ENCODE data around the gene CFAP77. TPM values are rescaled to one million over a fixed set of nuclear protein-coding genes. Genes with fewer than 3 reads are reported as not detected.

The CFAP77 gene
- total and polyA plus RNA-seq, 9 of the 15 experiments (the other 6 are each of a cell fraction or from before 2014, with no cell fraction given) = not detected

DNA sequence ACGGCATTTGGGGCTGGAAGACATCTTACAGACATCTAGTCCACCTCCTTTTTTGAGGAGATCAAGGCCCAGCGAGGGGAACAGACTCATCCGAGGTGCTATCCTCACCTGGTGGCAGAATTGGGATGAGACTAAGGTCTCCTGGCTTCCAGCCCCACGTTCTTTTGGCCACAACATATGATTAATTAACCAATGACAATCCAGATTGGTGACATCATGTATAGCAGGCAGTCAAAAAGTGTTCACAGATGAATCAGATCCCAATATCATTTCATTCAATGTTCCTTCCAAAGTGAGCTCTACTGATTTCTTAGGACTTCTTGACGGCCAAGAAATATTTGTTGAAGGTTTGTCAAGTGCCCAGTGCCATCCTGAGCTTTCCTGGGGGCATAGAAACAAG is 3.9 kb downstream of the CFAP77 start:
- POLR2A ChIA-PET = no interaction called here
- no peak overlapping the region for H3K9ac ChIP-seq (ENCODE audit: insufficient read depth in 1 of 2, low read depth in 2 of 2, low read length in 2 of 2)
- H3K36me3 ChIP-seq (ENCODE audit: control insufficient read depth, insufficient read depth, low read length) = no peaks in the 10 kb centered on the region
- ATAC-seq (no peak), FAIRE-seq (no peak), DNase-seq (ENCODE audit: extremely low read depth in 1 of 4, low spot score in 3 of 4) (no peak)
- no peaks in the 10 kb centered on the region for H3K9me1 ChIP-seq (ENCODE audit: control insufficient read depth, insufficient read depth, low read length)
- intact Hi-C loops (cut with micrococcal nuclease) (loop anchor here (10.0 kb wide), 1 partner anchor 551 kb away; no protein-coding TSS in a partner anchor), in situ Hi-C loops (cut with MboI) (loop anchor here (5.0 to 10.0 kb wide), 2 partner anchors 163 to 551 kb away; no protein-coding TSS in a partner anchor)
- H3K27me3 ChIP-seq (ENCODE audit: control insufficient read depth in 2 of 2, insufficient read depth in 2 of 2, low read length in 2 of 2) = peaks cover 34 to 51% of the 10 kb centered on the region in 2 experiments
- BruUV-seq (replicated peaks) = no TSS peak
- no peak overlapping the region for H3K27ac ChIP-seq (ENCODE audit: extremely low read depth, low read depth, low read length)
- no peaks in the 10 kb centered on the region for H3K79me2 ChIP-seq (ENCODE audit: control insufficient read depth, insufficient read depth, low read length)
- peaks cover 3% of the 10 kb centered on the region; the same call in 1 of the 2 replicates for H4K20me1 ChIP-seq (replicated peaks; ENCODE audit: control insufficient read depth, insufficient read depth, low read length)
- no peak overlapping the region for H2AFZ ChIP-seq (ENCODE audit: low read depth, low read length)
- 0% methylated on average over 5 of the region's 5 CpGs for WGBS (ENCODE audit: insufficient coverage, low coverage, missing lambda C conversion rate)
- no peak overlapping the region for H3K4me3 ChIP-seq
- H3K4me2 ChIP-seq (ENCODE audit: insufficient read depth, low read length) = no peak overlapping the region
- H3K4me1 ChIP-seq (replicated peaks in 1 of 2; ENCODE audit: control insufficient read depth in 2 of 2, insufficient read depth in 2 of 2, low read length in 2 of 2) = peaks cover 2 to 17% of the 10 kb centered on the region in 2 experiments; a peak in 3 of 5 replicates
- H3K9me3 ChIP-seq (replicated peaks; ENCODE audit: control insufficient read depth, insufficient read depth, low read depth, low read length) = no peaks in the 10 kb centered on the region
- CTCF ChIA-PET (ENCODE audit: low intra/inter-chr PET ratio) = interaction anchor here (0.7 to 1.0 kb wide), 2 partner anchors 161 to 385 kb away, joined by 3 read pairs; no protein-coding TSS in a partner anchor
- no peak for TF ChIP-seq RAD21 (CRISPR knock-in tag; conservative IDR thresholded peaks at IDR 0.05 in 1 of 2, IDR thresholded peaks at IDR 0.05 in 1 of 2)
- TF ChIP-seq NR2C2 (CRISPR knock-in tag; IDR thresholded peaks at IDR 0.05) = no peak
- TF ChIP-seq NR2C2 (tag; IDR thresholded peaks at IDR 0.05) = no peak
- no peak for TF ChIP-seq FOXM1 (IDR thresholded peaks at IDR 0.05; ENCODE audit: low read depth)
- TF ChIP-seq FOXM1 (CRISPR knock-in tag; IDR thresholded peaks at IDR 0.05; ENCODE audit: low read depth) = no peak
- no peak for TF ChIP-seq SREBF2 (CRISPR knock-in tag; IDR thresholded peaks at IDR 0.05)
- TF ChIP-seq TEAD4 (IDR thresholded peaks at IDR 0.05; ENCODE audit: low read length) = no peak
- no peak for TF ChIP-seq TEAD4 (CRISPR knock-in tag; IDR thresholded peaks at IDR 0.05; ENCODE audit: borderline replicate concordance)
- TF ChIP-seq, protein P1, sequence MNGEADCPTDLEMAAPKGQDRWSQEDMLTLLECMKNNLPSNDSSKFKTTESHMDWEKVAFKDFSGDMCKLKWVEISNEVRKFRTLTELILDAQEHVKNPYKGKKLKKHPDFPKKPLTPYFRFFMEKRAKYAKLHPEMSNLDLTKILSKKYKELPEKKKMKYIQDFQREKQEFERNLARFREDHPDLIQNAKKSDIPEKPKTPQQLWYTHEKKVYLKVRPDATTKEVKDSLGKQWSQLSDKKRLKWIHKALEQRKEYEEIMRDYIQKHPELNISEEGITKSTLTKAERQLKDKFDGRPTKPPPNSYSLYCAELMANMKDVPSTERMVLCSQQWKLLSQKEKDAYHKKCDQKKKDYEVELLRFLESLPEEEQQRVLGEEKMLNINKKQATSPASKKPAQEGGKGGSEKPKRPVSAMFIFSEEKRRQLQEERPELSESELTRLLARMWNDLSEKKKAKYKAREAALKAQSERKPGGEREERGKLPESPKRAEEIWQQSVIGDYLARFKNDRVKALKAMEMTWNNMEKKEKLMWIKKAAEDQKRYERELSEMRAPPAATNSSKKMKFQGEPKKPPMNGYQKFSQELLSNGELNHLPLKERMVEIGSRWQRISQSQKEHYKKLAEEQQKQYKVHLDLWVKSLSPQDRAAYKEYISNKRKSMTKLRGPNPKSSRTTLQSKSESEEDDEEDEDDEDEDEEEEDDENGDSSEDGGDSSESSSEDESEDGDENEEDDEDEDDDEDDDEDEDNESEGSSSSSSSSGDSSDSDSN (IDR thresholded peaks at IDR 0.05; ENCODE audit: borderline replicate concordance in 1 of 2, low read depth in 2 of 2, low read length in 2 of 2) = no peak
- no peak for TF ChIP-seq HNRNPK (IDR thresholded peaks at IDR 0.05; ENCODE audit: low read depth, low read length, poor library complexity, severe bottlenecking)
- TF ChIP-seq RBM39 (optimal IDR thresholded peaks at IDR 0.05; ENCODE audit: low read depth, low read length) = no peak
- TF ChIP-seq, protein P2, sequence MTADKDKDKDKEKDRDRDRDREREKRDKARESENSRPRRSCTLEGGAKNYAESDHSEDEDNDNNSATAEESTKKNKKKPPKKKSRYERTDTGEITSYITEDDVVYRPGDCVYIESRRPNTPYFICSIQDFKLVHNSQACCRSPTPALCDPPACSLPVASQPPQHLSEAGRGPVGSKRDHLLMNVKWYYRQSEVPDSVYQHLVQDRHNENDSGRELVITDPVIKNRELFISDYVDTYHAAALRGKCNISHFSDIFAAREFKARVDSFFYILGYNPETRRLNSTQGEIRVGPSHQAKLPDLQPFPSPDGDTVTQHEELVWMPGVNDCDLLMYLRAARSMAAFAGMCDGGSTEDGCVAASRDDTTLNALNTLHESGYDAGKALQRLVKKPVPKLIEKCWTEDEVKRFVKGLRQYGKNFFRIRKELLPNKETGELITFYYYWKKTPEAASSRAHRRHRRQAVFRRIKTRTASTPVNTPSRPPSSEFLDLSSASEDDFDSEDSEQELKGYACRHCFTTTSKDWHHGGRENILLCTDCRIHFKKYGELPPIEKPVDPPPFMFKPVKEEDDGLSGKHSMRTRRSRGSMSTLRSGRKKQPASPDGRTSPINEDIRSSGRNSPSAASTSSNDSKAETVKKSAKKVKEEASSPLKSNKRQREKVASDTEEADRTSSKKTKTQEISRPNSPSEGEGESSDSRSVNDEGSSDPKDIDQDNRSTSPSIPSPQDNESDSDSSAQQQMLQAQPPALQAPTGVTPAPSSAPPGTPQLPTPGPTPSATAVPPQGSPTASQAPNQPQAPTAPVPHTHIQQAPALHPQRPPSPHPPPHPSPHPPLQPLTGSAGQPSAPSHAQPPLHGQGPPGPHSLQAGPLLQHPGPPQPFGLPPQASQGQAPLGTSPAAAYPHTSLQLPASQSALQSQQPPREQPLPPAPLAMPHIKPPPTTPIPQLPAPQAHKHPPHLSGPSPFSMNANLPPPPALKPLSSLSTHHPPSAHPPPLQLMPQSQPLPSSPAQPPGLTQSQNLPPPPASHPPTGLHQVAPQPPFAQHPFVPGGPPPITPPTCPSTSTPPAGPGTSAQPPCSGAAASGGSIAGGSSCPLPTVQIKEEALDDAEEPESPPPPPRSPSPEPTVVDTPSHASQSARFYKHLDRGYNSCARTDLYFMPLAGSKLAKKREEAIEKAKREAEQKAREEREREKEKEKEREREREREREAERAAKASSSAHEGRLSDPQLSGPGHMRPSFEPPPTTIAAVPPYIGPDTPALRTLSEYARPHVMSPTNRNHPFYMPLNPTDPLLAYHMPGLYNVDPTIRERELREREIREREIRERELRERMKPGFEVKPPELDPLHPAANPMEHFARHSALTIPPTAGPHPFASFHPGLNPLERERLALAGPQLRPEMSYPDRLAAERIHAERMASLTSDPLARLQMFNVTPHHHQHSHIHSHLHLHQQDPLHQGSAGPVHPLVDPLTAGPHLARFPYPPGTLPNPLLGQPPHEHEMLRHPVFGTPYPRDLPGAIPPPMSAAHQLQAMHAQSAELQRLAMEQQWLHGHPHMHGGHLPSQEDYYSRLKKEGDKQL (CRISPR knock-in tag; IDR thresholded peaks at IDR 0.05; ENCODE audit: borderline replicate concordance) = no peak

Measured in K562 (cell line).